MCF 10A (cell line): Measurements from ENCODE around the gene RGSL1. TPM values are rescaled to one million over a fixed set of nuclear protein-coding genes. Genes with fewer than 3 reads are reported as not detected.

Experiments used
- BruUV-seq: library from RNA; stranded (reverse); fragments of 400-500 nt; replicated peaks from 2 replicates; lab custom pipeline; 2021; lab: Mats Ljungman, UMichigan
- CTCF ChIA-PET: fragments of 300-600 bp; sonication (Branson Sonifier 250); formaldehyde crosslinking; extraction: SDS; loops from one replicate; lab custom pipeline; 2021; ENCODE audit warnings: antibody characterized with exemption, inconsistent platforms; lab: Yijun Ruan, JAX
- POLR2A ChIA-PET: fragments of 300-600, 350-650 bp; sonication (Branson Sonifier 250); formaldehyde crosslinking; extraction: SDS; loops from one replicate; lab custom pipeline; 2020; ENCODE audit warnings: antibody characterized with exemption, inconsistent platforms; lab: Yijun Ruan, JAX
- DNase-seq: peaks from one replicate; pipeline ENCODE4 v3.0.0-alpha.2; 2018; ENCODE audit not compliant: unreplicated experiment
- H3K27ac Mint-ChIP-seq: one replicate; pipeline ENCODE4 v1.8.0; 2022; ENCODE audit warnings: mild to moderate bottlenecking, low read depth, mixed read lengths; ENCODE audit not compliant: unreplicated experiment
- H3K27me3 Mint-ChIP-seq: one replicate; pipeline ENCODE4 v1.8.0; 2022; ENCODE audit warnings: mixed read lengths; ENCODE audit not compliant: insufficient read depth, unreplicated experiment
- H3K36me3 Mint-ChIP-seq: one replicate; pipeline ENCODE4 v1.8.0; 2022; ENCODE audit warnings: mild to moderate bottlenecking, moderate library complexity, mixed read lengths; ENCODE audit not compliant: insufficient read depth, unreplicated experiment
- H3K4me1 Mint-ChIP-seq: one replicate; pipeline ENCODE4 v1.8.0; 2022; ENCODE audit warnings: mixed read lengths; ENCODE audit not compliant: insufficient read depth, unreplicated experiment
- H3K4me3 Mint-ChIP-seq: one replicate; pipeline ENCODE4 v1.8.0; 2022; ENCODE audit warnings: mild to moderate bottlenecking, moderate library complexity, mixed read lengths; ENCODE audit not compliant: unreplicated experiment
- H3K9me3 Mint-ChIP-seq: one replicate; pipeline ENCODE4 v1.8.0; 2022; ENCODE audit warnings: mixed read lengths; ENCODE audit not compliant: unreplicated experiment
- CTCF ChIP-seq: fragments of 200-600 bp; IDR thresholded peaks from one replicate; pipeline ENCODE4 v1.8.0; 2022; ENCODE audit warnings: antibody characterized with exemption, mild to moderate bottlenecking; ENCODE audit not compliant: unreplicated experiment
- intact Hi-C: fragments of 100-400 bp; cut with micrococcal nuclease; formaldehyde crosslinking; loops from 2 replicates; pipeline ENCODE4 v1.14.1; 2022
- total RNA-seq: library from RNA; stranded (reverse); gene quantifications from 2 replicates; pipeline ENCODE4 v1.2.3, GENCODE V29; 2022

RGSL1 gene
- total RNA-seq, 1 experiment from 2014 or later, result not detected

DNA sequence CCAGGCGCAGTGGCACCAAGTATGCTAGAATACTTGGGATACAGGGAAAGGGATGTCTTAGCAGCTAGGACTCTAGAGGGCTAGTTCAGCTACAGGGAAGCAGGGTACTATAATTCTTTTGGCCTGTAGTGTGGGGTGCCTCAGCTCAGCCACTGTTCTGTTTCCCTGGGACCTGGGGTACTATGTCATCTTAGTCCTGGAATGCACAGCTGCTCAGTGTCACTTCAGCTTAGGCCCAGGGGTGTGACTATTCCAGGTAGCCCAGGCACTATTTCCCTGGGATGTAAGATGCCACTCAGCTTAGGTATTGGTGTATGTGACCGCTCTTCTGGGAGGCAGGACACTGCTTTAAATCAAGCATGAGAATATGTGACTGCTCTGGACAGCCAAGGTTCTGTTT, 34.1 kb downstream of the RGSL1 start:
- no peaks in the 10 kb centered on the region for H3K36me3 Mint-ChIP-seq

GRCh38 chr1:182484531-182485257, 34.7 kb downstream of the RGSL1 start:
- no peak overlapping the region for H3K27ac Mint-ChIP-seq
- intact Hi-C loops, result no loop called here
- no peaks in the 10 kb centered on the region for H3K4me1 Mint-ChIP-seq
- H3K36me3 Mint-ChIP-seq, result no peaks in the 10 kb centered on the region
- H3K9me3 Mint-ChIP-seq, result peaks cover 1% of the 10 kb centered on the region
- ChIA-PET POLR2A (interaction anchor here (0.5 kb wide), 1 partner anchor 77 kb away, joined by 3 read pairs; no protein-coding TSS in a partner anchor), CTCF (interaction anchor here (0.6 to 2.2 kb wide), 13 partner anchors 9 to 342 kb away, joined by 3 to 8 read pairs (median 3); no protein-coding TSS in a partner anchor)
- TF ChIP-seq CTCF, result peak; percentile 54
- H3K4me3 Mint-ChIP-seq, result no peak overlapping the region
- peak; percentile 56 for DNase-seq
- BruUV-seq, result no TSS peak
- peaks cover 14% of the 10 kb centered on the region for H3K27me3 Mint-ChIP-seq

More for the DNA sequence above, 34.1 kb downstream of the RGSL1 start:
- H3K27ac Mint-ChIP-seq, result no peak overlapping the region
- DNase-seq, result no peak
- POLR2A ChIA-PET, result no interaction called here
- H3K4me3 Mint-ChIP-seq, result no peak overlapping the region
- peaks cover 15% of the 10 kb centered on the region for H3K27me3 Mint-ChIP-seq
- CTCF ChIA-PET, result interaction anchor here (0.5 to 2.2 kb wide), 13 partner anchors 9 to 342 kb away, joined by 3 to 8 read pairs (median 3); no protein-coding TSS in a partner anchor
- H3K4me1 Mint-ChIP-seq, result no peaks in the 10 kb centered on the region
- no TSS peak for BruUV-seq
- peaks cover 7% of the 10 kb centered on the region for H3K9me3 Mint-ChIP-seq
- intact Hi-C loops, result no loop called here
- TF ChIP-seq CTCF, result no peak

DNA sequence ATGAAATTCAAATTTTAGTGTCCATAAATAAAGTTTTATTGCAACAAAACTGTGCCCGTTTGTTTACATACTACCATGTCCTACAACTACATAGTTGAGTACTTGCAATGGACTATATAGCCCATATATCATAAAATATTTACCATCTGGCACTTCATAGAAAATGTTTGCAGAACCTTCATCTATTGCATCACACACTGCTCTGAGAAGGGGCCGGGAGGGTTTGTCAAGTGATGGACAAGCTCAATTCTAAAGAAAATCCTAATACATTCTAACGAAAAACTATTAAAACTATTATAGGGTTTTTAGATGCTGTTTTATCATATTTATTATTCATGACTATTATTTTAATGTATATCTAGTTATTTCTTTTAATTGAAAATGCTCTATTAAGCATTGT, 35.9 kb downstream of the RGSL1 start:
- no peak for TF ChIP-seq CTCF
- Mint-ChIP-seq H3K36me3 (no peaks in the 10 kb centered on the region), H3K4me3 (no peak overlapping the region), H3K4me1 (no peaks in the 10 kb centered on the region), H3K27me3 (peaks cover 14% of the 10 kb centered on the region), H3K27ac (no peak overlapping the region), H3K9me3 (no peaks in the 10 kb centered on the region)
- no TSS peak for BruUV-seq
- intact Hi-C loops, result no loop called here
- no peak for DNase-seq
- ChIA-PET POLR2A (no interaction called here), CTCF (interaction anchor here (0.6 to 2.2 kb wide), 4 partner anchors 9 to 298 kb away, joined by 3 to 8 read pairs (median 5); no protein-coding TSS in a partner anchor)

DNA sequence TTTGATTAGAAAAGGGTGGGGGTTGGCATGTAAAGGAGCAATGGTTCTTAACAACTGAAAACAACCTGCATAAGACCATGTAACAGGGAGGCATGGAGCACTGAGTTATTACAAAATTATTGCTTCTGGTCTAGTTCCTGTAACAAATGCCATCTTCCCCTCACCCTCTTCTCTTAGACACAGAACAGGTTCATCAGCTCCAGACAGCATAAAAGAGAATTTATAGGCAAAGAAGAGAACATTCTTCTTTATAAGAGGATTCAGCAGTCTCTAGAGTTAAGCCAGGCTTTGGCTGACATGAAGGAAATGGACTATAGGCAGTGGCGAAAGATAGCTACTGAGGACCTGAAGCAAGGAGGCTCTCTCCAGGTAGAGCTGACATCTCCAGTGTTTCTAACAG, 38.9 kb downstream of the RGSL1 start:
- TF ChIP-seq CTCF, result no peak
- Mint-ChIP-seq H3K4me1 (no peaks in the 10 kb centered on the region), H3K4me3 (no peak overlapping the region), H3K27ac (no peak overlapping the region), H3K27me3 (peaks cover 14% of the 10 kb centered on the region), H3K9me3 (no peaks in the 10 kb centered on the region), H3K36me3 (no peaks in the 10 kb centered on the region)
- ChIA-PET CTCF (no interaction called here), POLR2A (interaction anchor here (0.6 kb wide), 1 partner anchor 92 kb away, joined by 4 read pairs; no protein-coding TSS in a partner anchor)
- no peak for DNase-seq
- no TSS peak for BruUV-seq
- intact Hi-C loops, result no loop called here
